GM03348 (cell line): ENCODE results near the gene CACNA1A.

ENCODE experiments used
- DNase-seq: peaks from one replicate; pipeline ENCODE4 v3.0.0; 2012; ENCODE audit warnings: low spot score

The CACNA1A gene

GRCh38 chr19:13493516-13494310, 12.6 kb downstream of the CACNA1A start:
- peak; percentile 11 for DNase-seq

GRCh38 chr19:13492128-13492527, 14.2 kb downstream of the CACNA1A start:
- DNase-seq, result peak; percentile 84

- no peak for DNase-seq
Observed at GRCh38 chr19:13487985-13488384, 18.3 kb downstream of the CACNA1A start.

- no peak for DNase-seq
Observed at GRCh38 chr19:13484166-13484565, 22.1 kb downstream of the CACNA1A start.

GRCh38 chr19:13483215-13483614, 23.1 kb downstream of the CACNA1A start:
- no peak for DNase-seq

- DNase-seq, result no peak
Observed at GRCh38 chr19:13478576-13478975, 27.7 kb downstream of the CACNA1A start.

GRCh38 chr19:13476071-13476470, 30.2 kb downstream of the CACNA1A start:
- no peak for DNase-seq

- DNase-seq, result no peak
Observed at GRCh38 chr19:13475044-13475443, 31.2 kb downstream of the CACNA1A start.

GRCh38 chr19:13466697-13467096, 39.6 kb downstream of the CACNA1A start:
- no peak for DNase-seq

- DNase-seq, result peak; percentile 67
Observed at GRCh38 chr19:13463296-13463695, 43.0 kb downstream of the CACNA1A start.

GRCh38 chr19:13461536-13461935, 44.7 kb downstream of the CACNA1A start:
- no peak for DNase-seq

- DNase-seq, result no peak
Observed at GRCh38 chr19:13460045-13460444, 46.2 kb downstream of the CACNA1A start.

- no peak for DNase-seq
Observed at GRCh38 chr19:13459351-13459750, 46.9 kb downstream of the CACNA1A start.

- DNase-seq, result no peak
Observed at GRCh38 chr19:13451434-13451995, 54.8 kb downstream of the CACNA1A start.

- no peak for DNase-seq
Observed at GRCh38 chr19:13447978-13448377, 58.3 kb downstream of the CACNA1A start.

- peak; percentile 71 for DNase-seq
Observed at GRCh38 chr19:13441810-13442512, 64.3 kb downstream of the CACNA1A start.

GRCh38 chr19:13437919-13438618, 68.2 kb downstream of the CACNA1A start:
- DNase-seq, result no peak

GRCh38 chr19:13436352-13436751, 69.9 kb downstream of the CACNA1A start:
- no peak for DNase-seq

GRCh38 chr19:13430790-13431582, 75.3 kb downstream of the CACNA1A start:
- peak; percentile 74 for DNase-seq

- DNase-seq, result no peak
Observed at GRCh38 chr19:13429563-13429962, 76.7 kb downstream of the CACNA1A start.

GRCh38 chr19:13428352-13428751, 77.9 kb downstream of the CACNA1A start:
- peak; percentile 47 for DNase-seq
